ENCODE measurements around the gene OTP.

The OTP gene

GRCh38 chr5:77650686-77651085 lies 12.2 kb upstream of the OTP start:
- Histone ChIP-seq H3K27me3 (ENCODE audit: insufficient read depth, poor library complexity, severe bottlenecking) (peaks cover 3% of the 10 kb centered on the region), H3K27ac (replicated peaks) (no peak overlapping the region), H3K4me3 (replicated peaks; ENCODE audit: insufficient read depth, low read length) (no peak overlapping the region)
- no peak for DNase-seq (ENCODE audit: low read depth in 1 of 2, low spot score in 1 of 2)
- TF ChIP-seq GABPA (IDR thresholded peaks at IDR 0.05; ENCODE audit: low read depth) (no peak), REST (IDR thresholded peaks at IDR 0.05; ENCODE audit: insufficient replicate concordance, low read depth) (no peak), SPI1 (IDR thresholded peaks at IDR 0.05; ENCODE audit: borderline replicate concordance, low read depth) (no peak), POLR2AphosphoS5 (IDR thresholded peaks at IDR 0.05; ENCODE audit: low read depth) (no peak)
- TF ChIP-seq, protein P1, sequence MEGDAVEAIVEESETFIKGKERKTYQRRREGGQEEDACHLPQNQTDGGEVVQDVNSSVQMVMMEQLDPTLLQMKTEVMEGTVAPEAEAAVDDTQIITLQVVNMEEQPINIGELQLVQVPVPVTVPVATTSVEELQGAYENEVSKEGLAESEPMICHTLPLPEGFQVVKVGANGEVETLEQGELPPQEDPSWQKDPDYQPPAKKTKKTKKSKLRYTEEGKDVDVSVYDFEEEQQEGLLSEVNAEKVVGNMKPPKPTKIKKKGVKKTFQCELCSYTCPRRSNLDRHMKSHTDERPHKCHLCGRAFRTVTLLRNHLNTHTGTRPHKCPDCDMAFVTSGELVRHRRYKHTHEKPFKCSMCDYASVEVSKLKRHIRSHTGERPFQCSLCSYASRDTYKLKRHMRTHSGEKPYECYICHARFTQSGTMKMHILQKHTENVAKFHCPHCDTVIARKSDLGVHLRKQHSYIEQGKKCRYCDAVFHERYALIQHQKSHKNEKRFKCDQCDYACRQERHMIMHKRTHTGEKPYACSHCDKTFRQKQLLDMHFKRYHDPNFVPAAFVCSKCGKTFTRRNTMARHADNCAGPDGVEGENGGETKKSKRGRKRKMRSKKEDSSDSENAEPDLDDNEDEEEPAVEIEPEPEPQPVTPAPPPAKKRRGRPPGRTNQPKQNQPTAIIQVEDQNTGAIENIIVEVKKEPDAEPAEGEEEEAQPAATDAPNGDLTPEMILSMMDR (IDR thresholded peaks at IDR 0.05; ENCODE audit: insufficient read depth, low read length): no peak

DNA sequence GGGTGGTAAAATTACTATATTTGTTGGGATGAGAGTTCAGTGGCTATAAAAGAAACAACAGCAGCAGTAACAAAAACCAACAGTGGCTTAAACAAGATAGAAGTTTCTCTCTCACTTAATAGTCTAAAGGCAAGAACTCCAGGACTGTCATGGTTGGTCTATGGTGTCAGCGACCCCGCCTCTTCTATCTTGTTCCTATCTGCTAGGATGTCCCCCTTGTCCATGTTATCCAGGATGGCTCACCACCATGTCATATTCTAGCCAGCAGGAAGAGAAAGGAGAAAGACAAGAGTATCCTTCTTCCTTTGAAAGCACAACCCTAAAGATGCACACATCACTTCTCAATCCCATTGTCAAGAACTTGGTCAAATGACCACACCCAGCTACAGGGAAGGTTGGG lies 11.3 kb upstream of the OTP start:
- TF ChIP-seq POLR2AphosphoS5 (IDR thresholded peaks at IDR 0.05; ENCODE audit: low read depth): no peak
- peaks cover 3% of the 10 kb centered on the region for H3K27me3 ChIP-seq (ENCODE audit: insufficient read depth, poor library complexity, severe bottlenecking)
- DNase-seq (ENCODE audit: low read depth in 1 of 2, low spot score in 1 of 2): no peak
- no peak overlapping the region for H3K27ac ChIP-seq (replicated peaks)
- H3K4me3 ChIP-seq (replicated peaks; ENCODE audit: insufficient read depth, low read length): no peak overlapping the region

DNA sequence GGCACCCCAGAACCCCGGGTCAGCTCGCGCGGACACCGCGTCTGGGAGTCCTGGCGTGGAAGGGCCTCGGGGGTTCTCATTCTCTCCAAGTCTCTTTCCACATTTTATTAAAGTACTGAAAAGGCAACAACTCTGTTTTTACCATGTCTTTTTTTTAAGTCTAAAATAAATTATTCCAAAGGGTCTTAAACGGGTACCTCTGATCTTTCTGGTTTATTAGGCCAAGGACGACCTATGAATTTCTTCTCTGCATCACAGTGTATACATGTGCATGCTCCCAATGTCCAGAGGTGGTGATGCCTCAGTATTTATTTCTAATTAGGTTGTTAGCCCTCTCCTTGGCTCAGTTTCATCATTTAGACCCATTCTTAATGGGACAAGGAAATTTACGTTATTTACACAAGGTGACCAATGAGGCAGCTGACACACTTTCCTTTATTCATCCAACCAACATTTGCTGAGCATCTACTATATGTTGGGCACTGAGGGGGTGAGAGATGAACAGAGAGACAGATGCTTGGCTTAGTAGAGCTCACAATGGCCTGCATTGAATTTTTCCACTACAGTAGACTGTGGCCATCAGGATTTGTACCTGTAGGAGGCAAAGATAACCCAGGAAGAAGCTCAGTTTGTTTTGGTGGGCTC lies 7.6 kb upstream of the OTP start:
- TF ChIP-seq, protein P1 (IDR thresholded peaks at IDR 0.05; ENCODE audit: insufficient read depth, low read length): no peak
- TF ChIP-seq POLR2AphosphoS5 (IDR thresholded peaks at IDR 0.05; ENCODE audit: low read depth) (no peak), GABPA (IDR thresholded peaks at IDR 0.05; ENCODE audit: low read depth) (no peak), REST (IDR thresholded peaks at IDR 0.05; ENCODE audit: insufficient replicate concordance, low read depth) (no peak), SPI1 (IDR thresholded peaks at IDR 0.05; ENCODE audit: borderline replicate concordance, low read depth) (no peak)
- Histone ChIP-seq H3K27me3 (ENCODE audit: insufficient read depth, poor library complexity, severe bottlenecking) (peaks cover 9% of the 10 kb centered on the region), H3K27ac (replicated peaks) (no peak overlapping the region), H3K4me3 (replicated peaks; ENCODE audit: insufficient read depth, low read length) (no peak overlapping the region)
- DNase-seq (ENCODE audit: low read depth in 1 of 2, low spot score in 1 of 2): no peak

DNA sequence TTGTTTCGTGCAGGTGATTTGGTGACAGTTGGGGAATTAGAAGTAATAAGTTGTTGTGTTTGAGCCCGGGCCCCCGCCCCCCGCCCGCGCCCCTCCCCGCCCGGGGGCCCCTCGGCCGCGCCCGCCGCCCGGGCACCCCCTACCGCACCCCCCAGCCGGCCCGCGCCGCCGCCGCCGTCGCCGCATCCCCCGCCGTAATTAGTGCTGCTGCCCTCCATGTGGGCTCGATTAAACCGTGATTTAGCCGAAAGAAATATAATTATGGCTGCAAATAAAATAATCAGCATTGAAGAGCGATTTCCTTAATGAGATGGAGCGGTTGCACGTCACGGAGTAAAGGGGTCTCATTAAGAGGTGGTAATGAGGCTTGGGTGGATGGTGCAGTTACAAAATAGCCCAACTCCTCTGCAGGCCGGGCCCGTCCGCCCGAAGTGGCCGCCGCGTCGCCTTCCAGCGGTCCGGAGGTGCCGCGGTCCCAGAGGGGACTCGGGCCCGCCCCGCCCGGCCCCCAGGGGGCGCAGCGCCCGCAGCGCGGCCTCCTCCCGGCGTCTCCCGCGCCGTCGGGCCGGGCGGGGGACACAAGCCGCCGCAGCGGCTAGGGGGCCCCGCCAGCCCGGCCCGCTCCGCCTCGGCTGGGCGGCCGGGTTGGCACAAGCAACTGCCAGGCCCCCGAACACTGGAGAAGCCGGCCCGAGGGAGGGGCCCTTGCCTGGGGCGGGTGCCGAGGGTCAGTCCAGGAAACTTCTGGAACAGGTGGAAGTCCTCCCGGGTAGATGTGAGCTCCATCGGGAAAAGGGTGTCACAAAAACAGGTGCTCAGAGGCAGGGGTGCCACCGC lies 6.9 kb upstream of the OTP start:
- Histone ChIP-seq H3K27me3 (ENCODE audit: insufficient read depth, poor library complexity, severe bottlenecking) (peaks cover 9% of the 10 kb centered on the region), H3K4me3 (replicated peaks; ENCODE audit: insufficient read depth, low read length) (peak overlapping the region; percentile 6; the same call in 1 of the 2 replicates), H3K27ac (replicated peaks) (no peak overlapping the region)
- no peak for TF ChIP-seq GABPA (IDR thresholded peaks at IDR 0.05; ENCODE audit: low read depth)
- TF ChIP-seq REST (IDR thresholded peaks at IDR 0.05; ENCODE audit: insufficient replicate concordance, low read depth): no peak
- TF ChIP-seq, protein P1 (IDR thresholded peaks at IDR 0.05; ENCODE audit: insufficient read depth, low read length): no peak
- TF ChIP-seq POLR2AphosphoS5 (IDR thresholded peaks at IDR 0.05; ENCODE audit: low read depth): no peak
- no peak for TF ChIP-seq SPI1 (IDR thresholded peaks at IDR 0.05; ENCODE audit: borderline replicate concordance, low read depth)
- no peak for DNase-seq (ENCODE audit: low read depth in 1 of 2, low spot score in 1 of 2)

All from HL-60 (cell line).